Caco-2 (cell line): ENCODE data around the gene CTDSPL2. TPM values are rescaled to one million over a fixed set of nuclear protein-coding genes. Genes with fewer than 3 reads are reported as not detected.

ENCODE experiments used
- Bru-seq: library from RNA; stranded (reverse); fragments of 400-500 nt; gene quantifications from one replicate; lab custom pipeline; 2021; lab: Mats Ljungman, UMichigan
- BruChase-seq, 2 experiments: library from RNA; stranded (reverse); fragments of 400-500 nt; gene quantifications; one replicate each; lab custom pipeline; 2021; lab: Mats Ljungman, UMichigan
- BruUV-seq: library from RNA; stranded (reverse); fragments of 400-500 nt; replicated peaks from 2 replicates; lab custom pipeline; 2021; lab: Mats Ljungman, UMichigan
- CTCF ChIA-PET: fragments of 300-600 bp; sonication (Branson Sonifier 250); formaldehyde crosslinking; loops from one replicate; lab custom pipeline; 2022; ENCODE audit warnings: antibody characterized with exemption; lab: Charles Lee
- POLR2A ChIA-PET: fragments of 300-600 bp; sonication (Branson Sonifier 250); formaldehyde crosslinking; loops from one replicate; lab custom pipeline; 2022; ENCODE audit warnings: antibody characterized with exemption; lab: Charles Lee
- DNase-seq, 2 experiments: peaks; one replicate each; pipeline versions ENCODE4 v3.0.0 to v3.0.0-alpha.2; 2020 to 2022
- H3K27me3 ChIP-seq: replicated peaks from 2 replicates; pipeline ENCODE4 v1.6.0; 2011; ENCODE audit warnings: low read length; ENCODE audit not compliant: control insufficient read depth, insufficient read depth
- H3K36me3 ChIP-seq: 2 replicates; pipeline ENCODE4 v1.5.1; 2011; ENCODE audit warnings: low read length; ENCODE audit not compliant: control insufficient read depth, insufficient read depth
- H3K4me1 ChIP-seq: fragments of 250-450 bp; sonication (Bioruptor Pico); 2 replicates; pipeline ENCODE4 v1.5.1; 2020; ENCODE audit warnings: mild to moderate bottlenecking
- H3K4me3 ChIP-seq: 2 replicates; pipeline ENCODE4 v1.5.1; 2011; ENCODE audit warnings: low read depth, mild to moderate bottlenecking, control low read depth, low read length
- H3K9me3 ChIP-seq: fragments of 250-450 bp; sonication (Bioruptor Pico); 2 replicates; pipeline ENCODE4 v1.5.1; 2020; ENCODE audit warnings: mild to moderate bottlenecking, moderate library complexity
- H3K27ac Mint-ChIP-seq: one replicate; pipeline ENCODE4 v1.8.0; 2022; ENCODE audit warnings: mixed read lengths; ENCODE audit not compliant: unreplicated experiment
- H3K27me3 Mint-ChIP-seq: one replicate; pipeline ENCODE4 v1.8.0; 2022; ENCODE audit warnings: mixed read lengths; ENCODE audit not compliant: insufficient read depth, unreplicated experiment
- H3K36me3 Mint-ChIP-seq: one replicate; pipeline ENCODE4 v1.8.0; 2022; ENCODE audit warnings: mild to moderate bottlenecking, mixed read lengths; ENCODE audit not compliant: insufficient read depth, unreplicated experiment
- H3K4me1 Mint-ChIP-seq: one replicate; pipeline ENCODE4 v1.8.0; 2022; ENCODE audit warnings: low read depth, mixed read lengths; ENCODE audit not compliant: unreplicated experiment
- H3K4me3 Mint-ChIP-seq: one replicate; pipeline ENCODE4 v1.8.0; 2022; ENCODE audit warnings: mild to moderate bottlenecking, moderate library complexity, mixed read lengths; ENCODE audit not compliant: unreplicated experiment
- H3K9me3 Mint-ChIP-seq: one replicate; pipeline ENCODE4 v1.8.0; 2022; ENCODE audit warnings: mixed read lengths; ENCODE audit not compliant: unreplicated experiment
- intact Hi-C: fragments of 100-400 bp; cut with micrococcal nuclease; formaldehyde crosslinking; loops from one replicate; pipeline ENCODE4 v1.10.0; 2022; ENCODE audit not compliant: unreplicated experiment
- long read RNA-seq: library from polyadenylated mRNA; stranded (forward); transcript quantifications from one replicate; pipeline ENCODE4 v2.0.0, GENCODE V29; 2022
- total RNA-seq: library from RNA; stranded (reverse); gene quantifications from 2 replicates; pipeline ENCODE4 v1.2.3, GENCODE V29; 2022
- TF ChIP-seq, protein P1 (sequence below), 2 experiments: fragments of 200-600 bp in 1 of 2; IDR thresholded peaks; 1 replicate in 1 of 2; 2 replicates in 1 of 2; pipeline versions ENCODE4 v1.5.1 to v1.8.0; 2011 to 2022; ENCODE audit warnings: antibody characterized with exemption in 1 of 2, control low read depth in 1 of 2, inconsistent platforms in 1 of 2, low read depth in 1 of 2, low read length in 1 of 2, mild to moderate bottlenecking in 1 of 2, moderate library complexity in 1 of 2; ENCODE audit not compliant: insufficient read depth in 1 of 2, severe bottlenecking in 1 of 2, unreplicated experiment in 1 of 2

CTDSPL2 gene
- total RNA-seq: 55.9 and 60.8 TPM in 2 replicates
- percentile 84 among the genes with signal in this experiment for Bru-seq, nascent RNA
- percentile 88 among the genes with signal in this experiment for BruChase-seq, experiment 1, labeled RNA remaining after a 2-hour chase
- percentile 80 among the genes with signal in this experiment for BruChase-seq, experiment 2, labeled RNA remaining after a 6-hour chase
- long read RNA-seq, full-length matches to known transcripts: 52 of 77 reads
- long read RNA-seq, partial matches to known transcripts: 4 of 77 reads
- long read RNA-seq, other reads (novel, unspliced or antisense): 21 of 77 reads

DNA sequence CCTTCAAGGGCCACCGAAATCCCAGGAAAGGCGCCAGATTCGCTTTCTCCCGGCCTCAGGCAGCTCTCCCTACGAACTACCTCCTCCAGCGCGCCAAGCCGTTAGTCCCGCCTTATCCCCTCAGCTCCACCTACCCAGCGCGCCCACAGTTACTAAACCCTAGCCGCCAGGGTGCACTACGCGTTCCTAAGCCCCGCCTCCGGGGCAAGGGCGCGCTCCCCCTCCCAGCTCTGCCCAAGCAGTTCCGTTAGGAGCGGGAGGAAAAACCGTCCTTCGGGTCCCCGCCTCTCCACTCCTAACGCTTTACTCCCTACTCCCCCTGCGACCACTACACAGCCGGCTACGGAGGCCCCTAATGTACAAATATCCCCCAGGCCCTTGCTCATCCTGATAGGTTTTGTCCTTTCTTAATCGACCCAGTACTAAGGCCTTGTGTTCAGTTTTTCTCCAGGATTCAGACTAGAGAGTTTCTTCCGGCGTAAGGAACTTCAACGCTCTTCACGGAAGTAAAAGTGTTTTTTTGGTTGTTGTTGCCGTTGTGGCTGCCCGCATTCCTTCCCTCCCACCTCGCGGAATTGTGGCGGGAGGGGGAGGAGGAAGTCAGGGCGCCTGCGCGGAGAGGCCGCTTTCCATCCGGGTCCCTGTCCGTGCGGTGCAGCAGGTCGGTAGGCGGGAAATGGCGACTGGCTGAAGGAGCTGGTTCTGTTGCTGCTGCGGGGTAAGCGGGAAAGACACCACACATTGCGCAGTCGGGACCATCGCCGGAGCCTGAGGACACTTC, at the start of gene CTDSPL2:
TSS of gene CTDSPL2 (plus strand) at position 655 of the 781 bp plus-strand sequence. CDS start 31,386 bp downstream, outside the sequence.
- TF ChIP-seq, protein P1, sequence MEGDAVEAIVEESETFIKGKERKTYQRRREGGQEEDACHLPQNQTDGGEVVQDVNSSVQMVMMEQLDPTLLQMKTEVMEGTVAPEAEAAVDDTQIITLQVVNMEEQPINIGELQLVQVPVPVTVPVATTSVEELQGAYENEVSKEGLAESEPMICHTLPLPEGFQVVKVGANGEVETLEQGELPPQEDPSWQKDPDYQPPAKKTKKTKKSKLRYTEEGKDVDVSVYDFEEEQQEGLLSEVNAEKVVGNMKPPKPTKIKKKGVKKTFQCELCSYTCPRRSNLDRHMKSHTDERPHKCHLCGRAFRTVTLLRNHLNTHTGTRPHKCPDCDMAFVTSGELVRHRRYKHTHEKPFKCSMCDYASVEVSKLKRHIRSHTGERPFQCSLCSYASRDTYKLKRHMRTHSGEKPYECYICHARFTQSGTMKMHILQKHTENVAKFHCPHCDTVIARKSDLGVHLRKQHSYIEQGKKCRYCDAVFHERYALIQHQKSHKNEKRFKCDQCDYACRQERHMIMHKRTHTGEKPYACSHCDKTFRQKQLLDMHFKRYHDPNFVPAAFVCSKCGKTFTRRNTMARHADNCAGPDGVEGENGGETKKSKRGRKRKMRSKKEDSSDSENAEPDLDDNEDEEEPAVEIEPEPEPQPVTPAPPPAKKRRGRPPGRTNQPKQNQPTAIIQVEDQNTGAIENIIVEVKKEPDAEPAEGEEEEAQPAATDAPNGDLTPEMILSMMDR (IDR thresholded peaks at IDR 0.05; ENCODE audit: insufficient read depth in 1 of 2, low read depth in 1 of 2, low read length in 1 of 2, severe bottlenecking in 1 of 2, unreplicated experiment in 1 of 2): peak in 1 of 2 experiments; percentile 37
- Histone ChIP-seq H3K27me3 (no peaks in the 10 kb centered on the region), H3K36me3 (no peaks in the 10 kb centered on the region), H3K4me1 (peaks cover 8% of the 10 kb centered on the region), H3K4me3 (peak within 1 kb of the TSS; percentile 74), H3K9me3 (no peaks in the 10 kb centered on the region)
- no peaks in the 10 kb centered on the region for H3K27me3 Mint-ChIP-seq
- BruUV-seq: no TSS peak
- H3K4me1 Mint-ChIP-seq: peaks cover 8% of the 10 kb centered on the region
- peak within 1 kb of the TSS; percentile 99 for H3K27ac Mint-ChIP-seq
- H3K9me3 Mint-ChIP-seq: no peaks in the 10 kb centered on the region
- ChIA-PET CTCF (interaction anchor here (0.5 to 3.8 kb wide), 10 partner anchors 16 to 207 kb away, joined by 3 to 23 read pairs (median 4); partner anchors contain the start of genes EIF3J and GOLM2), POLR2A (interaction anchor here (0.6 to 2.0 kb wide), 7 partner anchors 33 to 602 kb away, joined by 3 to 24 read pairs (median 5); partner anchors contain the start of genes EIF3J, GOLM2 and MFAP1)
- peak within 1 kb of the TSS; percentile 97 for H3K4me3 Mint-ChIP-seq
- DNase-seq: peak; percentile 97 to 98
- intact Hi-C loops: loop anchor here (1.0 to 2.0 kb wide), 3 partner anchors 33 to 138 kb away; partner anchors contain the start of gene GOLM2
- H3K36me3 Mint-ChIP-seq: peaks cover 22% of the 10 kb centered on the region

DNA sequence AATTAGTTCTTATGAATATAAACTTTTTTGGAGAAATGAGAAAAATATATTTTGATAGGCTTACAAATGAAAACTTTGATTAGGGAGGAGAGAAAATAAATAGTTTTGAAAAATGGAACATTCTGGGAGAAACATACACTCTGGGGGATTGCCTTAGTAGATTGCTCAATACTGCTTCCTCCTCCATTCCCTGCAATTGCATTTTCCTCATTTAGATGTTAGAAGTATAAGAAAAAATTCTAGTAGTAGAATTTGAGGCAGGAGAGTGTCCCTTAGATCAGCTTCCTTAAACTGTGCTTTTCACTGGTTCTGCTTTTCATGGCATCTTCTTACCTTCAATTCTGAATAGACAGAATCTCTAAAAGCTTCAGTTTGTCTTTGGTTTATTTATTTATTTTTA, 46.2 kb upstream of the CTDSPL2 start:
- intact Hi-C loops: no loop called here
- POLR2A ChIA-PET: interaction anchor here (0.6 kb wide), 1 partner anchor 64 kb away, joined by 3 read pairs; no protein-coding TSS in a partner anchor
- Mint-ChIP-seq H3K4me1 (no peaks in the 10 kb centered on the region), H3K27me3 (no peaks in the 10 kb centered on the region), H3K36me3 (peaks cover 5% of the 10 kb centered on the region), H3K27ac (no peak overlapping the region), H3K4me3 (no peak overlapping the region), H3K9me3 (no peaks in the 10 kb centered on the region)
- H3K4me1 ChIP-seq: no peaks in the 10 kb centered on the region
- no peaks in the 10 kb centered on the region for H3K36me3 ChIP-seq
- BruUV-seq: no TSS peak
- CTCF ChIA-PET: no interaction called here
- TF ChIP-seq, protein P1 (IDR thresholded peaks at IDR 0.05; ENCODE audit: insufficient read depth in 1 of 2, low read depth in 1 of 2, low read length in 1 of 2, severe bottlenecking in 1 of 2, unreplicated experiment in 1 of 2): no peak
- no peaks in the 10 kb centered on the region for H3K27me3 ChIP-seq
- no peaks in the 10 kb centered on the region for H3K9me3 ChIP-seq
- DNase-seq: no peak
- H3K4me3 ChIP-seq: no peak overlapping the region

DNA sequence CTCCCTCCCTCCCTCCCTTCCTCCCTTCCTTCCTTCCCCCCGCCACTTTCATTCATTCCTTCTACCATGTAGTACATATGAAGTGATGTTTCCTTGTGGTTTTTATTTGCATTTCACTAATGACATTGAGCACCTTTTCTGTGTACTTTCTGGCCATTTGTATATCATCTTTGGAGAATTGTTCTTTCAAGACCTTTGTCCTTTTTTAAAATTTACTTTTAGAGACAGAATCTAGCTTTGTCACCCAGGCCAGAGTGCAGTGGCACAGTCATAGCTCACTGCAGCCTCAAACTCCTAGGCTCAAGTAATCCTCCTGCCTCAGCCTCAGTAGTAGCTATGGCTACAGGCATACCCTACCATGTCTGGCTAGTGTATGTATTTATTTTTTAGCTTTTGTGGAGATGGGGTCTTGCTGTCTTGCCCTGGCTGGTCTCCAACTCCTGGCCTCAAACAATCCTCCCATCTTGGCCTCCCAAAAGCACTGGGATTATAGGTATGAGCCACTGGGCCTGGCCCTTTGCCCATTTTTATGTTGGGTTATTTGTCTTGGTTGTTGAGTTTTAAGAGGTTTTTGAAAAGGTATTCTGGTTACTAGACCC, 42.0 kb upstream of the CTDSPL2 start:
- ChIA-PET CTCF (no interaction called here), POLR2A (no interaction called here)
- Histone ChIP-seq H3K4me1 (no peaks in the 10 kb centered on the region), H3K4me3 (no peak overlapping the region), H3K36me3 (no peaks in the 10 kb centered on the region), H3K27me3 (no peaks in the 10 kb centered on the region), H3K9me3 (no peaks in the 10 kb centered on the region)
- intact Hi-C loops: no loop called here
- Mint-ChIP-seq H3K27me3 (no peaks in the 10 kb centered on the region), H3K4me3 (no peak overlapping the region), H3K36me3 (peaks cover 5% of the 10 kb centered on the region), H3K4me1 (no peaks in the 10 kb centered on the region), H3K9me3 (no peaks in the 10 kb centered on the region), H3K27ac (no peak overlapping the region)
- TF ChIP-seq, protein P1 (IDR thresholded peaks at IDR 0.05; ENCODE audit: insufficient read depth in 1 of 2, low read depth in 1 of 2, low read length in 1 of 2, severe bottlenecking in 1 of 2, unreplicated experiment in 1 of 2): no peak
- DNase-seq: no peak
- no TSS peak for BruUV-seq
